GM23338 (cell line): Measurements from ENCODE around the gene MYH10. TPM values are rescaled to one million over a fixed set of nuclear protein-coding genes. Genes with fewer than 3 reads are reported as not detected.

Source experiments
- ATAC-seq: fragments of 200-7000 bp; cut with Tn5 transposase; 3 replicates; pipeline ENCODE4 v1.9.1; 2020
- DNase-seq: peaks from one replicate; pipeline ENCODE4 v3.0.0-alpha.2; 2015; ENCODE audit warnings: low spot score
- H2AFZ ChIP-seq: fragments of 200-600 bp; sonication (generic); 2 replicates; pipeline ENCODE4 v1.8.0; 2016; ENCODE audit warnings: antibody characterized with exemption, mild to moderate bottlenecking, moderate library complexity
- H3F3A ChIP-seq: fragments of 200-600 bp; sonication (generic); replicated peaks from 2 replicates; pipeline ENCODE4 v1.8.0; 2017; ENCODE audit warnings: antibody characterized with exemption, mixed run types, low read depth
- H3K27ac ChIP-seq: fragments of 200-600 bp; sonication (generic); 2 replicates; pipeline ENCODE4 v1.6.1; 2016; ENCODE audit warnings: low read depth
- H3K27me3 ChIP-seq: fragments of 200-600 bp; sonication (generic); 2 replicates; pipeline ENCODE4 v1.8.0; 2016; ENCODE audit warnings: mild to moderate bottlenecking, mixed run types, moderate library complexity; ENCODE audit not compliant: insufficient read depth
- H3K36me3 ChIP-seq: fragments of 200-600 bp; sonication (generic); 2 replicates; pipeline ENCODE4 v1.8.0; 2016; ENCODE audit warnings: mild to moderate bottlenecking; ENCODE audit not compliant: insufficient read depth
- H3K4me1 ChIP-seq: fragments of 200-600 bp; sonication (generic); 2 replicates; pipeline ENCODE4 v1.8.0; 2016; ENCODE audit warnings: mild to moderate bottlenecking, moderate library complexity; ENCODE audit not compliant: insufficient read depth
- H3K4me2 ChIP-seq: fragments of 200-600 bp; sonication (generic); 2 replicates; pipeline ENCODE4 v1.7.1; 2017; ENCODE audit warnings: mixed run types
- H3K4me3 ChIP-seq: fragments of 200-600 bp; sonication (generic); 2 replicates; pipeline ENCODE4 v1.6.1; 2016; ENCODE audit warnings: mixed run types
- H3K79me2 ChIP-seq: fragments of 200-600 bp; sonication (generic); replicated peaks from 2 replicates; pipeline ENCODE4 v1.8.0; 2017; ENCODE audit warnings: mild to moderate bottlenecking; ENCODE audit not compliant: insufficient read depth
- H3K9me2 ChIP-seq: fragments of 200-600 bp; sonication (generic); 2 replicates; pipeline ENCODE4 v1.8.0; 2017; ENCODE audit not compliant: insufficient read depth
- H4K20me1 ChIP-seq: fragments of 200-600 bp; sonication (generic); replicated peaks from 2 replicates; pipeline ENCODE4 v1.8.0; 2017; ENCODE audit warnings: mild to moderate bottlenecking; ENCODE audit not compliant: insufficient read depth
- H3K27ac Mint-ChIP-seq: 2 replicates; pipeline ENCODE4 v1.8.0; 2020; ENCODE audit warnings: inconsistent platforms, mild to moderate bottlenecking, moderate library complexity, mixed read lengths
- H3K27me3 Mint-ChIP-seq: 3 replicates; pipeline ENCODE4 v1.8.0; 2022; ENCODE audit warnings: low read depth, mild to moderate bottlenecking, moderate library complexity, mixed read lengths, inconsistent platforms; ENCODE audit not compliant: insufficient read depth, poor library complexity
- H3K36me3 Mint-ChIP-seq: 3 replicates; pipeline ENCODE4 v1.8.0; 2021; ENCODE audit warnings: low read depth, mild to moderate bottlenecking, inconsistent platforms, moderate library complexity, mixed read lengths
- H3K4me1 Mint-ChIP-seq: 3 replicates; pipeline ENCODE4 v1.8.0; 2020; ENCODE audit warnings: mild to moderate bottlenecking, inconsistent platforms, mixed read lengths
- H3K4me3 Mint-ChIP-seq: 3 replicates; pipeline ENCODE4 v1.8.0; 2021; ENCODE audit warnings: moderate library complexity, mild to moderate bottlenecking, inconsistent platforms, mixed read lengths
- H3K9me3 Mint-ChIP-seq: 3 replicates; pipeline ENCODE4 v1.8.0; 2020; ENCODE audit warnings: moderate library complexity, mild to moderate bottlenecking, inconsistent platforms, mixed read lengths
- CREB1 ChIP-seq: fragments of 250-450 bp; sonication (Bioruptor Pico); IDR thresholded peaks from 2 replicates; pipeline ENCODE4 v1.5.0; 2020; ENCODE audit warnings: low read depth, mild to moderate bottlenecking, moderate library complexity
- EZH2 ChIP-seq: fragments of 200-600 bp; sonication (generic); IDR thresholded peaks from one replicate; pipeline ENCODE4 v1.8.0; 2017; ENCODE audit warnings: antibody characterized with exemption, mild to moderate bottlenecking, low read depth; ENCODE audit not compliant: unreplicated experiment
- JUNB ChIP-seq: IDR thresholded peaks from one replicate; pipeline ENCODE4 v1.6.1; 2016; ENCODE audit warnings: antibody characterized with exemption; ENCODE audit not compliant: unreplicated experiment
- NANOG ChIP-seq: IDR thresholded peaks from 2 replicates; pipeline ENCODE4 v1.6.1; 2016; ENCODE audit warnings: antibody characterized with exemption, borderline replicate concordance
- POLR2AphosphoS5 ChIP-seq: IDR thresholded peaks from 2 replicates; pipeline ENCODE4 v1.6.1; 2016; ENCODE audit warnings: antibody characterized with exemption, low read depth
- STAT1 ChIP-seq: IDR thresholded peaks from one replicate; pipeline ENCODE4 v1.6.1; 2016; ENCODE audit warnings: antibody characterized with exemption; ENCODE audit not compliant: unreplicated experiment
- ZNF114 ChIP-seq: fragments of 250-450 bp; sonication (Bioruptor Pico); IDR thresholded peaks from 2 replicates; pipeline ENCODE4 v1.5.0; 2020; ENCODE audit warnings: mild to moderate bottlenecking, moderate library complexity
- polyA plus RNA-seq: library from polyadenylated mRNA; unstranded; fragments of >200 nt; fragmentation: Nextera tagmentation; extraction: Ambion mirVana; gene quantifications from 2 replicates; pipeline ENCODE4 v1.2.1, GENCODE V29; 2016
- total RNA-seq: library from RNA; depleted of rRNA; stranded (reverse); fragments of >200 nt; shearing (Covaris generic); gene quantifications from 2 replicates; pipeline ENCODE4 v1.2.3, GENCODE V29; 2014
- TF ChIP-seq, protein P1 (sequence below): IDR thresholded peaks from 2 replicates; pipeline ENCODE4 v1.6.1; 2016; ENCODE audit warnings: antibody characterized with exemption
- TF ChIP-seq, protein P2 (sequence below): IDR thresholded peaks from one replicate; pipeline ENCODE4 v1.6.1; 2018; ENCODE audit warnings: antibody characterized with exemption; ENCODE audit not compliant: unreplicated experiment

The MYH10 gene
- total and polyA plus RNA-seq, 2 experiments from 2014 or later: 89.5 to 230 TPM

DNA sequence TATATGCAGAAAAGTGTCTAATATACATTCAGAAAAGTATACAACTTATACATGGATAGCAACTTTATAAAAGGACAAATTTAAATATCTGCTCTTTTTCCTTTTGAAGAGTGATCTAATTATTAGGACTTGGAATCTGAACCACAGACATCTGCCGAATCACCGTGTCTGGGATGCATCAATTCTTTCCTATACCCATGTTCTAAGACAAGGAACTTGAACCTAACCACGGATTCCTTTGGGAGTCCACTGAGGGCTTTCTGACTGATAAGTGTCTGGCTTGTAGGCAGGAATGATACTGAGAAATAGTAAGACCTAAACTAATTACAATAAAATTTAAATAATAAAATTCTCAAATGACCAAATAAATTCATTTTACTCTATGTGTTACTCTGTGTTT, 140.7 kb downstream of the MYH10 start:
- no peak overlapping the region for H3K27ac Mint-ChIP-seq
- no peaks in the 10 kb centered on the region for H3K4me1 ChIP-seq
- no peaks in the 10 kb centered on the region for H3K4me1 Mint-ChIP-seq
- H2AFZ ChIP-seq: no peak overlapping the region
- ATAC-seq (no peak), DNase-seq (no peak)
- H3K27me3 ChIP-seq: no peaks in the 10 kb centered on the region
- no peak overlapping the region for H3K4me3 ChIP-seq
- peaks cover 5% of the 10 kb centered on the region for H4K20me1 ChIP-seq
- H3K79me2 ChIP-seq: no peaks in the 10 kb centered on the region; the same call in 1 of the 2 replicates
- H3K9me3 Mint-ChIP-seq: no peaks in the 10 kb centered on the region
- H3K27ac ChIP-seq: no peak overlapping the region
- 0 out of 2 replicates have a peak, but pooled peaks cover 6% of the 10 kb centered on the region for H3F3A ChIP-seq
- TF ChIP-seq CREB1 (CRISPR knock-in tag): no peak
- TF ChIP-seq POLR2AphosphoS5: no peak
- TF ChIP-seq, protein P1, sequence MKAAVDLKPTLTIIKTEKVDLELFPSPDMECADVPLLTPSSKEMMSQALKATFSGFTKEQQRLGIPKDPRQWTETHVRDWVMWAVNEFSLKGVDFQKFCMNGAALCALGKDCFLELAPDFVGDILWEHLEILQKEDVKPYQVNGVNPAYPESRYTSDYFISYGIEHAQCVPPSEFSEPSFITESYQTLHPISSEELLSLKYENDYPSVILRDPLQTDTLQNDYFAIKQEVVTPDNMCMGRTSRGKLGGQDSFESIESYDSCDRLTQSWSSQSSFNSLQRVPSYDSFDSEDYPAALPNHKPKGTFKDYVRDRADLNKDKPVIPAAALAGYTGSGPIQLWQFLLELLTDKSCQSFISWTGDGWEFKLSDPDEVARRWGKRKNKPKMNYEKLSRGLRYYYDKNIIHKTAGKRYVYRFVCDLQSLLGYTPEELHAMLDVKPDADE: no peak
- no peak for TF ChIP-seq JUNB
- no peak for TF ChIP-seq NANOG
- TF ChIP-seq, protein P2, sequence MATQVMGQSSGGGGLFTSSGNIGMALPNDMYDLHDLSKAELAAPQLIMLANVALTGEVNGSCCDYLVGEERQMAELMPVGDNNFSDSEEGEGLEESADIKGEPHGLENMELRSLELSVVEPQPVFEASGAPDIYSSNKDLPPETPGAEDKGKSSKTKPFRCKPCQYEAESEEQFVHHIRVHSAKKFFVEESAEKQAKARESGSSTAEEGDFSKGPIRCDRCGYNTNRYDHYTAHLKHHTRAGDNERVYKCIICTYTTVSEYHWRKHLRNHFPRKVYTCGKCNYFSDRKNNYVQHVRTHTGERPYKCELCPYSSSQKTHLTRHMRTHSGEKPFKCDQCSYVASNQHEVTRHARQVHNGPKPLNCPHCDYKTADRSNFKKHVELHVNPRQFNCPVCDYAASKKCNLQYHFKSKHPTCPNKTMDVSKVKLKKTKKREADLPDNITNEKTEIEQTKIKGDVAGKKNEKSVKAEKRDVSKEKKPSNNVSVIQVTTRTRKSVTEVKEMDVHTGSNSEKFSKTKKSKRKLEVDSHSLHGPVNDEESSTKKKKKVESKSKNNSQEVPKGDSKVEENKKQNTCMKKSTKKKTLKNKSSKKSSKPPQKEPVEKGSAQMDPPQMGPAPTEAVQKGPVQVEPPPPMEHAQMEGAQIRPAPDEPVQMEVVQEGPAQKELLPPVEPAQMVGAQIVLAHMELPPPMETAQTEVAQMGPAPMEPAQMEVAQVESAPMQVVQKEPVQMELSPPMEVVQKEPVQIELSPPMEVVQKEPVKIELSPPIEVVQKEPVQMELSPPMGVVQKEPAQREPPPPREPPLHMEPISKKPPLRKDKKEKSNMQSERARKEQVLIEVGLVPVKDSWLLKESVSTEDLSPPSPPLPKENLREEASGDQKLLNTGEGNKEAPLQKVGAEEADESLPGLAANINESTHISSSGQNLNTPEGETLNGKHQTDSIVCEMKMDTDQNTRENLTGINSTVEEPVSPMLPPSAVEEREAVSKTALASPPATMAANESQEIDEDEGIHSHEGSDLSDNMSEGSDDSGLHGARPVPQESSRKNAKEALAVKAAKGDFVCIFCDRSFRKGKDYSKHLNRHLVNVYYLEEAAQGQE: no peak
- H3K36me3 Mint-ChIP-seq: peaks cover 95% of the 10 kb centered on the region
- H3K4me2 ChIP-seq: no peak overlapping the region
- peaks cover 10% of the 10 kb centered on the region for H3K27me3 Mint-ChIP-seq
- no peaks in the 10 kb centered on the region for H3K9me2 ChIP-seq
- H3K4me3 Mint-ChIP-seq: no peak overlapping the region
- peaks cover 84% of the 10 kb centered on the region for H3K36me3 ChIP-seq

DNA sequence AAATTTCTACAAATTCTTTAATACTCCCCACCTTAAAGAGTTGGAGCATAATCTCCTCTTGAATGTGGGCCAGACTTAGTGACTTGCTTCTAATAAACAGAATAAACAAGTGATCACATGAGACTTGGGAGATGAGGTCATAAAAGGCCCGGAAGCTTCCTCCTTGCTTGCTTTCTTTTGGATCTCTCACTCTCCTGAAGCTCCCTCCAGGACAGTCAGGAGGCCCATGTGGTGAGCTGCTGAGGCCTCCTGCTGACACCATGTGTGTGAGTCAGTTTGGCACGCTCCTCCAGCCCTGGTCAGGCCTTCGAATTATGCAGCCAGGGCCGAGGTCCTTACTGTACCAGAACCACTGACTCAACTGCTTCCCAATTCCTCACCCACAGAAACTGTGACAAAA, 141.6 kb downstream of the MYH10 start:
- Histone ChIP-seq H3F3A (0 out of 2 replicates have a peak, but pooled peaks cover 3% of the 10 kb centered on the region), H3K4me3 (no peak overlapping the region), H3K4me1 (no peaks in the 10 kb centered on the region), H3K27me3 (no peaks in the 10 kb centered on the region), H3K79me2 (no peaks in the 10 kb centered on the region; the same call in 1 of the 2 replicates), H2AFZ (no peak overlapping the region), H3K36me3 (peaks cover 82% of the 10 kb centered on the region), H3K27ac (no peak overlapping the region), H4K20me1 (peaks cover 7% of the 10 kb centered on the region), H3K4me2 (no peak overlapping the region), H3K9me2 (no peaks in the 10 kb centered on the region)
- no peaks in the 10 kb centered on the region for H3K4me1 Mint-ChIP-seq
- ATAC-seq (no peak), DNase-seq (no peak)
- H3K9me3 Mint-ChIP-seq: no peaks in the 10 kb centered on the region
- peaks cover 93% of the 10 kb centered on the region for H3K36me3 Mint-ChIP-seq
- TF ChIP-seq STAT1 (no peak), EZH2 (no peak), ZNF114 (CRISPR knock-in tag) (no peak)
- TF ChIP-seq, protein P2: no peak
- peaks cover 10% of the 10 kb centered on the region for H3K27me3 Mint-ChIP-seq
- no peak overlapping the region for H3K4me3 Mint-ChIP-seq
- H3K27ac Mint-ChIP-seq: no peak overlapping the region; the same call in 1 of the 2 replicates
